ENCODE measurements around the gene PPP2R3B. TPM values are rescaled to one million over a fixed set of nuclear protein-coding genes. Genes with fewer than 3 reads are reported as not detected.

PPP2R3B gene
- total and polyA plus RNA-seq, 7 experiments from 2014 or later = 7.3 to 53.5 (median 30.0) TPM

DNA sequence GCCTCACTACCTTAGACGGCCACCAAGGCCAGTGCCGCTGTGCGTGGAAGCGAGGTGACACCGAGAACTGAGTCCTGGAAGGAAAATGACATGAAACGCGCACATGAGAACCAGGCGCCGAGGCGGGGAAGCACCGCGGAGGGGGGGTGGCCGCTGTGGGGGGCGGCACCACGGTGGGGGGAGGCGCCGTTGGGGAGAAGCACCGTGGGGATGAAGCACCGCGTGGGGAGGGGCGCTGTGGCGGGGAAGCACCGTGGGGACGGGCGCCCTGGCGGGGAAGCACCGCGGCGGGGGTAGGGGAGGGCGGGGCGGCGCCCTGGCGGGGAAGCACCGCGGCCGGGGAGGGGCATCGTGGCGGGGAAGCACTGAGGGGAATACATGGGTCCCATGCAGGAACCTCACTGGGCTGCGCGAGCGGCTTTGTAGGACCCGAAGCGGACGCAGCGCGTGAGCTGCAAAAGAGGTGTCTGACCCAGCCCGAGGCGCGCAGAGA lies 28.0 kb downstream of the PPP2R3B start:
- Mint-ChIP-seq H3K4me3 (no peak overlapping the region), H3K27me3 (no peaks in the 10 kb centered on the region), H3K27ac (peak overlapping the region in 4 of 9 donors; percentile 59 to 77 (median 76)), H3K36me3 (peaks cover 5 to 62% (median 38%) of the 10 kb centered on the region in 5 donors), H3K4me1 (peaks cover 16 to 36% (median 30%) of the 10 kb centered on the region in 7 donors), H3K9me3 (peaks cover 0 to 39% (median 19%) of the 10 kb centered on the region in 11 donors)
- CTCF ChIA-PET = no interaction called here
- no peak for ATAC-seq
- H3K4me1 ChIP-seq (ENCODE audit: control insufficient read depth in 2 of 2, insufficient read depth in 2 of 2, low read length in 2 of 2) = peaks cover 0 to 19% of the 10 kb centered on the region in 2 donors
- no peak for DNase-seq
- no peak overlapping the region for H3K4me3 ChIP-seq (ENCODE audit: low read length)
- peaks cover 0 to 15% (median 0%) of the 10 kb centered on the region in 3 experiments for H3K36me3 ChIP-seq (ENCODE audit: control insufficient read depth in 2 of 3, insufficient read depth in 3 of 3, low read length in 3 of 3)
- H3K27ac ChIP-seq (ENCODE audit: low read depth, low read length) = peak overlapping the region; percentile 71
- peaks cover 0 to 35% (median 4%) of the 10 kb centered on the region in 3 experiments for H3K9me3 ChIP-seq (ENCODE audit: control insufficient read depth in 2 of 3, low read length in 3 of 3)
- intact Hi-C loops (cut with micrococcal nuclease) = no loop called here
- POLR2A ChIA-PET = no interaction called here
- no peaks in the 10 kb centered on the region for H3K27me3 ChIP-seq (ENCODE audit: control insufficient read depth in 2 of 2, insufficient read depth in 2 of 2, low read length in 2 of 2)

- Mint-ChIP-seq H3K4me3 (peak overlapping the region; percentile 35 to 81 (median 72)), H3K27me3 (no peaks in the 10 kb centered on the region), H3K4me1 (peaks cover 16 to 32% (median 30%) of the 10 kb centered on the region in 7 donors), H3K27ac (peak overlapping the region; percentile 86 to 99 (median 96)), H3K9me3 (peaks cover 0 to 39% (median 16%) of the 10 kb centered on the region in 11 donors), H3K36me3 (peaks cover 5 to 54% (median 38%) of the 10 kb centered on the region in 5 donors)
- CTCF ChIA-PET = no interaction called here
- ATAC-seq = peak; percentile 92
- Histone ChIP-seq H3K9me3 (ENCODE audit: control insufficient read depth in 2 of 3, low read length in 3 of 3) (peaks cover 0 to 35% (median 4%) of the 10 kb centered on the region in 3 experiments), H3K4me1 (ENCODE audit: control insufficient read depth in 2 of 2, insufficient read depth in 2 of 2, low read length in 2 of 2) (peaks cover 0 to 19% of the 10 kb centered on the region in 2 donors), H3K27ac (ENCODE audit: low read depth, low read length) (peak overlapping the region; percentile 71), H3K27me3 (ENCODE audit: control insufficient read depth in 2 of 2, insufficient read depth in 2 of 2, low read length in 2 of 2) (no peaks in the 10 kb centered on the region), H3K36me3 (ENCODE audit: control insufficient read depth in 2 of 3, insufficient read depth in 3 of 3, low read length in 3 of 3) (peaks cover 0 to 15% (median 0%) of the 10 kb centered on the region in 3 experiments), H3K4me3 (ENCODE audit: low read length) (no peak overlapping the region)
- POLR2A ChIA-PET = no interaction called here
- intact Hi-C loops (cut with micrococcal nuclease) = loop anchor here (1.0 to 2.0 kb wide), 5 partner anchors 29 to 40 kb away; partner anchors contain the start of genes GTPBP6 (in 2 of the 2) and PPP2R3B (in 1 of the 2)
- peak in 7 of 9 donors; percentile 60 to 82 (median 76) for DNase-seq
These were observed 28.8 kb downstream of the PPP2R3B start for GRCh38 chrX:357693-358471.

DNA sequence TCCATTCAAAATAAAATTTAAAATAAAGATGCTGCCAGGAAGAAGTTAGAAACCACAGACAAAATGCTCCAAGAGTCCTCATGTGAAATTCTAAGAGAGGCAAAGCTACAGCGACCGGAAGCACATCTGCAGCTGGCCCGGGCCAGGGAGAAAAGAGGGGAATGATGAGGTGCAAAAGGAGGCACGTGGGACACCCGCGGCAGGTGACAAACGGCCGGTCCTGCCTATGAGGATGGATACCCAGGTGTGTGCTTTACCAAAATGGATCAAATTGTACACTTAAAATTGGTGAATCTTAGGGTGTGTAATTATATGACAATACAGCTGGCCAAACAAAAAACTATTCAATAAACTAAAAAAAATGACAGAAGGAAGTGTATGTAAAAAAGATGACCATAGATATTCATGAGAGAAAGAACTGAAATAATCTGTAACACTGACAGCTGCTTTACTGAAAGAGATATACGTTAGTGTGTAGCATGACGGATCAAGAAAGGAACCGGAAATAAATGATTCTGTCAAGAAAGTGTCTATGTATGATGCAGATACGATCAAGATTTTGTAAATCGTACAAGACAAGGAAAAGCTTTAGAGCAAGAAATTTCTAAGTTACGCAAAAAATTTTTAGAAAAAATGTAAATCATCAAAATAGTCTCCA lies 29.5 kb downstream of the PPP2R3B start:
- peaks cover 0 to 36% (median 15%) of the 10 kb centered on the region in 11 donors for H3K9me3 Mint-ChIP-seq
- Histone ChIP-seq H3K9me3 (ENCODE audit: control insufficient read depth in 2 of 3, low read length in 3 of 3) (peaks cover 0 to 35% (median 4%) of the 10 kb centered on the region in 3 experiments), H3K4me1 (ENCODE audit: control insufficient read depth in 2 of 2, insufficient read depth in 2 of 2, low read length in 2 of 2) (peaks cover 0 to 19% of the 10 kb centered on the region in 2 donors), H3K27me3 (ENCODE audit: control insufficient read depth in 2 of 2, insufficient read depth in 2 of 2, low read length in 2 of 2) (no peaks in the 10 kb centered on the region), H3K4me3 (ENCODE audit: low read length) (no peak overlapping the region), H3K36me3 (ENCODE audit: control insufficient read depth in 2 of 3, insufficient read depth in 3 of 3, low read length in 3 of 3) (peaks cover 0 to 15% (median 0%) of the 10 kb centered on the region in 3 experiments), H3K27ac (ENCODE audit: low read depth, low read length) (peak overlapping the region; percentile 71)
- intact Hi-C loops (cut with micrococcal nuclease) = loop anchor here (1.0 to 2.0 kb wide), 5 partner anchors 30 to 39 kb away; partner anchors contain the start of genes GTPBP6 (in 2 of the 2) and PPP2R3B (in 1 of the 2)
- POLR2A ChIA-PET = no interaction called here
- H3K36me3 Mint-ChIP-seq = peaks cover 9 to 56% (median 35%) of the 10 kb centered on the region in 5 donors
- H3K27ac Mint-ChIP-seq = peak overlapping the region; percentile 86 to 99 (median 96)
- DNase-seq (peak in 1 of 9 donors; percentile 39), ATAC-seq (peak; percentile 64)
- H3K27me3 Mint-ChIP-seq = no peaks in the 10 kb centered on the region
- peak overlapping the region; percentile 35 to 81 (median 72) for H3K4me3 Mint-ChIP-seq
- H3K4me1 Mint-ChIP-seq = peaks cover 16 to 33% (median 30%) of the 10 kb centered on the region in 7 donors
- CTCF ChIA-PET = no interaction called here

GRCh38 chrX:356385-357034 lies 30.2 kb downstream of the PPP2R3B start:
- Histone ChIP-seq H3K27ac (ENCODE audit: low read depth, low read length) (peak overlapping the region; percentile 71), H3K4me1 (ENCODE audit: control insufficient read depth in 2 of 2, insufficient read depth in 2 of 2, low read length in 2 of 2) (peaks cover 0 to 19% of the 10 kb centered on the region in 2 donors), H3K36me3 (ENCODE audit: control insufficient read depth in 2 of 3, insufficient read depth in 3 of 3, low read length in 3 of 3) (peaks cover 0 to 15% (median 0%) of the 10 kb centered on the region in 3 experiments), H3K4me3 (ENCODE audit: low read length) (no peak overlapping the region), H3K9me3 (ENCODE audit: control insufficient read depth in 2 of 3, low read length in 3 of 3) (peaks cover 0 to 32% (median 4%) of the 10 kb centered on the region in 3 experiments), H3K27me3 (ENCODE audit: control insufficient read depth in 2 of 2, insufficient read depth in 2 of 2, low read length in 2 of 2) (no peaks in the 10 kb centered on the region)
- CTCF ChIA-PET = no interaction called here
- Mint-ChIP-seq H3K4me3 (peak overlapping the region in 9 of 10 donors; percentile 52 to 81 (median 72)), H3K36me3 (peaks cover 9 to 51% (median 32%) of the 10 kb centered on the region in 5 donors), H3K4me1 (peaks cover 16 to 33% (median 30%) of the 10 kb centered on the region in 7 donors), H3K27me3 (no peaks in the 10 kb centered on the region), H3K27ac (peak overlapping the region; percentile 86 to 99 (median 96)), H3K9me3 (peaks cover 0 to 32% (median 14%) of the 10 kb centered on the region in 11 donors)
- POLR2A ChIA-PET = no interaction called here
- DNase-seq = no peak
- intact Hi-C loops (cut with micrococcal nuclease) = loop anchor here (1.0 to 2.0 kb wide), 5 partner anchors 30 to 38 kb away; partner anchors contain the start of genes GTPBP6 (in 2 of the 2) and PPP2R3B (in 1 of the 2)
- ATAC-seq = no peak

GRCh38 chrX:355329-356050 lies 31.2 kb downstream of the PPP2R3B start:
- Histone ChIP-seq H3K36me3 (ENCODE audit: control insufficient read depth in 2 of 3, insufficient read depth in 3 of 3, low read length in 3 of 3) (peaks cover 0 to 6% (median 0%) of the 10 kb centered on the region in 3 experiments), H3K9me3 (ENCODE audit: control insufficient read depth in 2 of 3, low read length in 3 of 3) (peaks cover 0 to 22% (median 4%) of the 10 kb centered on the region in 3 experiments), H3K4me1 (ENCODE audit: control insufficient read depth in 2 of 2, insufficient read depth in 2 of 2, low read length in 2 of 2) (peaks cover 0 to 19% of the 10 kb centered on the region in 2 donors), H3K27me3 (ENCODE audit: control insufficient read depth in 2 of 2, insufficient read depth in 2 of 2, low read length in 2 of 2) (no peaks in the 10 kb centered on the region), H3K27ac (ENCODE audit: low read depth, low read length) (no peak overlapping the region), H3K4me3 (ENCODE audit: low read length) (no peak overlapping the region)
- Mint-ChIP-seq H3K36me3 (peaks cover 9 to 45% (median 27%) of the 10 kb centered on the region in 5 donors), H3K27me3 (no peaks in the 10 kb centered on the region), H3K27ac (peak overlapping the region in 7 of 9 donors; percentile 29 to 94 (median 75)), H3K4me1 (peaks cover 16 to 33% (median 30%) of the 10 kb centered on the region in 7 donors), H3K9me3 (peaks cover 0 to 26% (median 12%) of the 10 kb centered on the region in 11 donors), H3K4me3 (peak overlapping the region in 3 of 10 donors; percentile 6 to 35 (median 32))
- ChIA-PET POLR2A (no interaction called here), CTCF (no interaction called here)
- intact Hi-C loops (cut with micrococcal nuclease) = loop anchor here in 1 of 2 donors (2.0 kb wide), 2 partner anchors 31 to 37 kb away; partner anchors contain the start of genes GTPBP6 and PPP2R3B
- DNase-seq = no peak
- ATAC-seq = no peak

Data from naive thymus-derived CD4-positive, alpha-beta T cell (primary cell).